ENCODE data around the gene ANKH.

ANKH gene

GRCh38 chr5:14687023-14687665 lies 184.4 kb downstream of the ANKH start:
- Histone ChIP-seq H3K79me1 (ENCODE audit: low read length) (no peaks in the 10 kb centered on the region), H3K9ac (ENCODE audit: low read length) (no peak overlapping the region)

GRCh38 chr5:14686517-14686916 lies 185.1 kb downstream of the ANKH start:
- Histone ChIP-seq H3K79me1 (ENCODE audit: low read length) (no peaks in the 10 kb centered on the region), H4K8ac (ENCODE audit: low read depth, low read length) (no peak overlapping the region), H3K79me2 (ENCODE audit: control insufficient read depth, insufficient read depth, low read length) (no peaks in the 10 kb centered on the region), H3K56ac (ENCODE audit: low read length) (no peak overlapping the region), H2BK120ac (ENCODE audit: low read depth, low read length) (no peak overlapping the region), H3K4me2 (ENCODE audit: low read length) (no peak overlapping the region), H2BK15ac (replicated peaks; ENCODE audit: low read depth) (no peak overlapping the region), H3K18ac (ENCODE audit: low read length) (no peak overlapping the region), H3K36me3 (ENCODE audit: control insufficient read depth, insufficient read depth, low read length) (peaks cover 6% of the 10 kb centered on the region), H3K9ac (ENCODE audit: low read length) (no peak overlapping the region), H3K27me3 (ENCODE audit: insufficient read depth, low read length, poor library complexity) (no peaks in the 10 kb centered on the region), H3K27ac (ENCODE audit: low read depth, low read length) (no peak overlapping the region), H3K4ac (ENCODE audit: low read depth, low read length) (no peak overlapping the region), H2AK5ac (ENCODE audit: low read length) (no peak overlapping the region), H4K5ac (ENCODE audit: low read length) (no peak overlapping the region), H3K4me1 (ENCODE audit: control insufficient read depth, low read depth, low read length) (no peaks in the 10 kb centered on the region), H2BK5ac (ENCODE audit: low read length) (no peak overlapping the region), H3K23ac (ENCODE audit: low read length) (no peak overlapping the region), H3K4me3 (ENCODE audit: low read length) (no peak overlapping the region)
- no peak for DNase-seq

More at GRCh38 chr5:14687023-14687665, 184.4 kb downstream of the ANKH start:
- Histone ChIP-seq H3K56ac (ENCODE audit: low read length) (no peak overlapping the region), H3K79me2 (ENCODE audit: control insufficient read depth, insufficient read depth, low read length) (no peaks in the 10 kb centered on the region), H2BK5ac (ENCODE audit: low read length) (no peak overlapping the region), H3K4me3 (ENCODE audit: low read length) (no peak overlapping the region), H3K4me1 (ENCODE audit: control insufficient read depth, low read depth, low read length) (no peaks in the 10 kb centered on the region), H4K5ac (ENCODE audit: low read length) (no peak overlapping the region), H4K8ac (ENCODE audit: low read depth, low read length) (no peak overlapping the region), H3K27me3 (ENCODE audit: insufficient read depth, low read length, poor library complexity) (no peaks in the 10 kb centered on the region), H3K18ac (ENCODE audit: low read length) (no peak overlapping the region), H3K23ac (ENCODE audit: low read length) (no peak overlapping the region), H2BK120ac (ENCODE audit: low read depth, low read length) (no peak overlapping the region), H3K36me3 (ENCODE audit: control insufficient read depth, insufficient read depth, low read length) (peaks cover 4% of the 10 kb centered on the region), H2AK5ac (ENCODE audit: low read length) (no peak overlapping the region), H3K27ac (ENCODE audit: low read depth, low read length) (no peak overlapping the region), H2BK15ac (replicated peaks; ENCODE audit: low read depth) (no peak overlapping the region), H3K4ac (ENCODE audit: low read depth, low read length) (no peak overlapping the region), H3K4me2 (ENCODE audit: low read length) (no peak overlapping the region)
- peak; percentile 66 for DNase-seq
- WGBS (ENCODE audit: extremely low coverage, insufficient coverage, low lambda C conversion rate), result no CpG with 5 or more reads among the region's 4 CpGs

GRCh38 chr5:14685757-14686156 lies 185.8 kb downstream of the ANKH start:
- no peak overlapping the region for H3K27ac ChIP-seq (ENCODE audit: low read depth, low read length)
- no peak overlapping the region for H3K4me3 ChIP-seq (ENCODE audit: low read length)
- no peak overlapping the region for H4K8ac ChIP-seq (ENCODE audit: low read depth, low read length)
- no peak overlapping the region for H2BK120ac ChIP-seq (ENCODE audit: low read depth, low read length)
- H2BK5ac ChIP-seq (ENCODE audit: low read length), result no peak overlapping the region
- H3K56ac ChIP-seq (ENCODE audit: low read length), result no peak overlapping the region
- H3K36me3 ChIP-seq (ENCODE audit: control insufficient read depth, insufficient read depth, low read length), result peaks cover 6% of the 10 kb centered on the region
- no peaks in the 10 kb centered on the region for H3K4me1 ChIP-seq (ENCODE audit: control insufficient read depth, low read depth, low read length)
- no peaks in the 10 kb centered on the region for H3K79me2 ChIP-seq (ENCODE audit: control insufficient read depth, insufficient read depth, low read length)
- no CpG with 5 or more reads among the region's 6 CpGs for WGBS (ENCODE audit: extremely low coverage, insufficient coverage, low lambda C conversion rate)
- H3K18ac ChIP-seq (ENCODE audit: low read length), result no peak overlapping the region
- no peak overlapping the region for H2BK15ac ChIP-seq (replicated peaks; ENCODE audit: low read depth)
- no peaks in the 10 kb centered on the region for H3K27me3 ChIP-seq (ENCODE audit: insufficient read depth, low read length, poor library complexity)
- no peak overlapping the region for H2AK5ac ChIP-seq (ENCODE audit: low read length)
- H3K79me1 ChIP-seq (ENCODE audit: low read length), result no peaks in the 10 kb centered on the region
- H3K9ac ChIP-seq (ENCODE audit: low read length), result no peak overlapping the region
- DNase-seq, result peak; percentile 70
- H4K5ac ChIP-seq (ENCODE audit: low read length), result no peak overlapping the region
- H3K4ac ChIP-seq (ENCODE audit: low read depth, low read length), result no peak overlapping the region
- no peak overlapping the region for H3K23ac ChIP-seq (ENCODE audit: low read length)
- H3K4me2 ChIP-seq (ENCODE audit: low read length), result no peak overlapping the region

GRCh38 chr5:14684757-14685156 lies 186.8 kb downstream of the ANKH start:
- DNase-seq, result no peak
- Histone ChIP-seq H3K23ac (ENCODE audit: low read length) (no peak overlapping the region), H2AK5ac (ENCODE audit: low read length) (no peak overlapping the region), H3K9ac (ENCODE audit: low read length) (no peak overlapping the region), H3K4me2 (ENCODE audit: low read length) (no peak overlapping the region), H2BK120ac (ENCODE audit: low read depth, low read length) (no peak overlapping the region), H2BK5ac (ENCODE audit: low read length) (no peak overlapping the region), H3K79me2 (ENCODE audit: control insufficient read depth, insufficient read depth, low read length) (no peaks in the 10 kb centered on the region), H3K56ac (ENCODE audit: low read length) (no peak overlapping the region), H3K4me3 (ENCODE audit: low read length) (no peak overlapping the region), H2BK15ac (replicated peaks; ENCODE audit: low read depth) (no peak overlapping the region), H4K8ac (ENCODE audit: low read depth, low read length) (no peak overlapping the region), H3K18ac (ENCODE audit: low read length) (no peak overlapping the region), H3K4me1 (ENCODE audit: control insufficient read depth, low read depth, low read length) (no peaks in the 10 kb centered on the region), H3K36me3 (ENCODE audit: control insufficient read depth, insufficient read depth, low read length) (peaks cover 5% of the 10 kb centered on the region), H3K4ac (ENCODE audit: low read depth, low read length) (no peak overlapping the region), H3K79me1 (ENCODE audit: low read length) (no peaks in the 10 kb centered on the region), H4K5ac (ENCODE audit: low read length) (no peak overlapping the region), H3K27ac (ENCODE audit: low read depth, low read length) (no peak overlapping the region), H3K27me3 (ENCODE audit: insufficient read depth, low read length, poor library complexity) (no peaks in the 10 kb centered on the region)
- WGBS (ENCODE audit: extremely low coverage, insufficient coverage, low lambda C conversion rate), result no CpG with 5 or more reads among the region's 5 CpGs

- WGBS (ENCODE audit: extremely low coverage, insufficient coverage, low lambda C conversion rate), result no CpG with 5 or more reads among the region's 4 CpGs
- H3K4ac ChIP-seq (ENCODE audit: low read depth, low read length), result no peak overlapping the region
- no peak overlapping the region for H3K9ac ChIP-seq (ENCODE audit: low read length)
- H3K23ac ChIP-seq (ENCODE audit: low read length), result no peak overlapping the region
- peaks cover 2% of the 10 kb centered on the region for H3K79me1 ChIP-seq (ENCODE audit: low read length)
- no peak overlapping the region for H3K56ac ChIP-seq (ENCODE audit: low read length)
- no peak overlapping the region for H2AK5ac ChIP-seq (ENCODE audit: low read length)
- no peak overlapping the region for H2BK120ac ChIP-seq (ENCODE audit: low read depth, low read length)
- H2BK15ac ChIP-seq (replicated peaks; ENCODE audit: low read depth), result no peak overlapping the region
- H3K4me3 ChIP-seq (ENCODE audit: low read length), result no peak overlapping the region
- no peaks in the 10 kb centered on the region for H3K4me1 ChIP-seq (ENCODE audit: control insufficient read depth, low read depth, low read length)
- H3K79me2 ChIP-seq (ENCODE audit: control insufficient read depth, insufficient read depth, low read length), result no peaks in the 10 kb centered on the region
- H3K27ac ChIP-seq (ENCODE audit: low read depth, low read length), result no peak overlapping the region
- no peak overlapping the region for H3K4me2 ChIP-seq (ENCODE audit: low read length)
- no peak overlapping the region for H4K5ac ChIP-seq (ENCODE audit: low read length)
- H3K36me3 ChIP-seq (ENCODE audit: control insufficient read depth, insufficient read depth, low read length), result peaks cover 7% of the 10 kb centered on the region
- DNase-seq, result no peak
- H3K27me3 ChIP-seq (ENCODE audit: insufficient read depth, low read length, poor library complexity), result no peaks in the 10 kb centered on the region
- H3K18ac ChIP-seq (ENCODE audit: low read length), result no peak overlapping the region
- no peak overlapping the region for H4K8ac ChIP-seq (ENCODE audit: low read depth, low read length)
- H2BK5ac ChIP-seq (ENCODE audit: low read length), result no peak overlapping the region
Measured at GRCh38 chr5:14683906-14684455, 187.6 kb downstream of the ANKH start.

- no peak overlapping the region for H2AK5ac ChIP-seq (ENCODE audit: low read length)
- H2BK15ac ChIP-seq (replicated peaks; ENCODE audit: low read depth), result no peak overlapping the region
- no peak overlapping the region for H3K27ac ChIP-seq (ENCODE audit: low read depth, low read length)
- H4K5ac ChIP-seq (ENCODE audit: low read length), result no peak overlapping the region
- H3K4me3 ChIP-seq (ENCODE audit: low read length), result no peak overlapping the region
- no peak overlapping the region for H3K9ac ChIP-seq (ENCODE audit: low read length)
- H3K56ac ChIP-seq (ENCODE audit: low read length), result no peak overlapping the region
- H3K18ac ChIP-seq (ENCODE audit: low read length), result no peak overlapping the region
- WGBS (ENCODE audit: extremely low coverage, insufficient coverage, low lambda C conversion rate), result no CpG with 5 or more reads among the region's 10 CpGs
- no peak overlapping the region for H3K23ac ChIP-seq (ENCODE audit: low read length)
- peaks cover 2% of the 10 kb centered on the region for H3K79me2 ChIP-seq (ENCODE audit: control insufficient read depth, insufficient read depth, low read length)
- DNase-seq, result no peak
- H3K4me2 ChIP-seq (ENCODE audit: low read length), result no peak overlapping the region
- peaks cover 4% of the 10 kb centered on the region for H3K36me3 ChIP-seq (ENCODE audit: control insufficient read depth, insufficient read depth, low read length)
- no peak overlapping the region for H2BK5ac ChIP-seq (ENCODE audit: low read length)
- H3K79me1 ChIP-seq (ENCODE audit: low read length), result peaks cover 9% of the 10 kb centered on the region
- H3K4me1 ChIP-seq (ENCODE audit: control insufficient read depth, low read depth, low read length), result no peaks in the 10 kb centered on the region
- H2BK120ac ChIP-seq (ENCODE audit: low read depth, low read length), result no peak overlapping the region
- no peak overlapping the region for H3K4ac ChIP-seq (ENCODE audit: low read depth, low read length)
- no peaks in the 10 kb centered on the region for H3K27me3 ChIP-seq (ENCODE audit: insufficient read depth, low read length, poor library complexity)
- no peak overlapping the region for H4K8ac ChIP-seq (ENCODE audit: low read depth, low read length)
Measured at GRCh38 chr5:14681236-14681752, 190.3 kb downstream of the ANKH start.
